Measurements from ENCODE around the gene GAB3.
A peak's percentile ranks its signal among the peaks of the same experiment; 100 is the strongest.

GAB3 gene

DNA sequence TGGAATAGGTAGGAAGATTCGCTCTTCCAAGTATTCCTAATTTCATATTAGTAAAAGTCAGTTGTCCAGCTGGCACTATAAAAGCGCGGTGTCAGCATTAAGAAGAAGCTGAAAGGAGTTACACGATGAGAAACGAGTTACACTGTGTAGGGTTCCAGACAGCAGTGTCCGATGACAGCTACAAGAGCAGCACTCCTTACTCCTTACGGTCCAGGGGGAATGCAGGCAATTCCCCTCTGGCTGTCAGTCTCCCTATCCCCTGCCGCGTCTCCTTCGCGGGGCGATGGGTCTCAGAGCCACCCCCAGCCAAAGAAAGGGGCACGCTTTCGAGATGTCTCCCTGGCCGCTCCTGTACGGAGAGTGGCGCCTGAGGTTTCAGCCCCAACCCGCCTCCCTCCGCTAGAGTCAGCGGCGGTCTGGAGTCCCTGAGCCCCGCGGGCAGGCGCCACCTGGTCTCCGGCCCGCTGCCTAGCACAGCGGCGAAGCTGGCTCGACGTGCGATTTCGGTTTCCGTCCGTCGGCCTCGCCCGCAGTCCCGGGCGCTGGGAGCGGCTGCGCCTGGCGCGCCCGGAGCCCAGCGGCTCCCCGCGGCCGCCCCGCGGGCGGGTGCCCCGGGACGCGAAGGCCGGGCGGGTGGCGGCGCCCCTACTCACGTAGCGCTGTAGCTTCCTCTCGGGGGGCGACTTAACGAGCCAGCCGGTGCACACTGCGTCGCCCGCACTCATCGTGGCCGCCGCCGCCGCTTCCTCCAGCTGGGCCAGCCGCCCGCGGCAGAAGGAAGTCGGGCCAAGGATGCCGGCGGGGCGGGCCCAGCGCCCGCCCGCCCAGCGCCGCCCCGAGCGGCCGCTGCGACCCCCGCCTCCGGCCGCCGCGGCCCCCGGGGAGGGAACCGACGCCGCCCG is at the start of gene GAB3:
GAB3 (minus strand) TSS at position 777 of the 902 bp plus-strand sequence; CDS start at position 725, 52 bp downstream.
- DNase-seq: peak; percentile 39

- DNase-seq: no peak
Observed at GRCh38 chrX:154799556-154800348, 48.9 kb upstream of the GAB3 start.

GRCh38 chrX:154797006-154797405 is 46.1 kb upstream of the GAB3 start:
- no peak for DNase-seq

DNA sequence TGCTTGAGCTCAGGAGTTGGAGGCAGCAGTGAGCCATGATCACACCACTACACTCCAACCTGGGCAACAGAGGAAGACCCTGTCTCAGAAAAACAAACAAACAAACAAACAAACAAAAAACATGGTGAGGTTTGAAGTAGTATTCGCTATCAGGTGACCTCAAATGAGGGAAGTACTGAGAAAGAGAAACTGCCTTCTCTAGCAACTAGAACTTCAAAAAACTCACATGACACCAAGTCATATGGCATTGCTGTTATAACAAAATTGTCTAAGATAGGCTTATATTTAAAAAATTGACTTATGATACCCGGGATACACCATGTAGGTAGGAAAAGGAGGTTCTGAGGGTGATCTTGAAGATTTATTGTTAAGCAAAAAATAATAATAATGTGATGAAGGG is 44.1 kb upstream of the GAB3 start:
- no peak for DNase-seq

DNA sequence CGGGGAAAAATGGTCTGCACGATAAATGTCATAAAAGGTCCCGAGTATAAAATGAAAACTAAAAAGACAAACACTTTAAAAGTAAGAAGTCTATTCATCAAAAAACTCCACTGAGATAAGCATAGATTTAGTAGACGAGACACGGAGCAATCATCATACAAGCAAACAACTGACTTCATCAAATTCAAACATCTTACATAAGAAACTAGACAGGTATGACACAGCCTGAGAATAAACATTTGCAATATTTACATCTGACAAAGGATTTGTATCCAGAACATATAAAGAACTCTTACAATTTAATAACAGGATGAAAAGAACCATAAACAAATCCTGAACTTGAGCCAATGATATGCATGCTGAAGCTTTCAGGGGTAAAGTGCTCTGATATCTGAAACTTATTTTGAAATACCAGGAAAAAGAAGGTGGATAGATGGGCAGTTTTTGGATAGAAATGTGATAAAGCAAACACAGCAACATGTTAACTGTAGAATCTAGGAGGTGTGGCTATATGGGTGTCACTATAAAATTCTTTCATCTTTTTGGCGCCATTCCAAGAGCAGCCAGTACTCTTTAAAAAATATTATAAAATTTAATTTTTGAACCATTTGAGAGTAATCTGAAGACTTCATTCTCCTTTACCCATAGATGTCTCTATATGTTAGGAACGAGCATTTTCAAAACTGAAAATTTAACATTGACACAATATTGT is 42.4 kb upstream of the GAB3 start:
- DNase-seq: no peak

GRCh38 chrX:154791939-154792338 is 41.1 kb upstream of the GAB3 start:
- no peak for DNase-seq

GRCh38 chrX:154791467-154791866 is 40.6 kb upstream of the GAB3 start:
- no peak for DNase-seq

- DNase-seq: no peak
Observed at GRCh38 chrX:154785716-154786115, 34.8 kb upstream of the GAB3 start.

DNA sequence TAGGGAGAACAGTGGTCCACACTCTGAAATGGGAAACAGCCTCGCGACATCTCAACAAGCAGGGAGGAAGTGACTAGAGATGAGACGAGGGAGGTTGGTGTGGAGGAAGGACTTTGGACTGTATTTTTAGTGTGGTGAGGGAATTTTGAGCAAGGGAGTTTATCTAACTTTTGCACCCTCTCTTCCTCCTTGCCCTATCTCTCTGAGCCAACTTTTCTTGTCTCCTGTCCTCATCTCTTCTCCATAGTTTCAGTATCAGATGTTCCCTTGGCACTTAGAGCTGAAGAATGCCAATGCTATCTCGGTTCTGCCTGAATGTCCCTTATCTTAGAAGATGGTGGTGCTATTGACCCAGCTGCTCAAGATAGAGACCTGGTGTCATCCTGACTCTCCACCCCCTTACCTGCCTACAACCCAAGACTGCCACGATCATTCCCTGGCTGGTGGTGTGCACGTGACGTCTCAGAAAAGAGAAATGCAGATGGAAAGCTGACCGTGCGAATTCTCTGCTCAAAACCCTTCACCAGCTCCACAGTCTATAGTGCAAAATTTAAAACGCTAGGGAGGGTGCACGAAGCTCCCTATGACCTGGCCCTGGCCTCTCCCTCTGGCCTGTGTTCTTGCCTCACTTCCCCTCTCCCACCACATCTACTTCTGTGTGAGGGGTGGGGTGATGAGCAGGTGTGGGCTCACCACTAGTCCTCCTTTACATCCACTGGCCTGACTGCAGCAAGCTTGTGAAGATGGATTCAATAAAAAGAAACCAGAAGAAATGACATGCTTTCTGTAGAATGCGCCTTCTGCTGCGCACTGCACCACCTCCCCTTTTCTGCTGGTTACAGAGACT is 33.5 kb upstream of the GAB3 start:
- no peak for DNase-seq

DNA sequence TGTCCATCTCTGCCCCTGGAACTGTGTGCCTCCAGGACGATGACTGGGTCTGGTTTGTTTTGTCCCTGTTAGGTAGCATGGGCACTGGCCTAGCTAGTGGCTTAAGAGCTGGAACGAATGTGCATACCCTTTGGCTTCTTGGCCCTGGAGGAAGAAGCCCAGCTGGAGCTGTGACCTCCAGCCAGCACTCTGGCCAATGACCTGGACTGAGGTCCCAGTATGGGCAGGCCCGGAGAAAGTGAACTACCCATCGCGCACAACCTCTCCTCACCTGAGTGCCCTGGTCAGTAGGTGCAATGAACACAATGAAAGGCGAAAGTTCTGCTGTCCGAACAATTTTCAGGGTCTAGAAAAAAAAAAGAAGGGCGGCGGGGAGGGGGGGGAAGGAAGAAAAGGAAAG is 30.1 kb upstream of the GAB3 start:
- no peak for DNase-seq

DNA sequence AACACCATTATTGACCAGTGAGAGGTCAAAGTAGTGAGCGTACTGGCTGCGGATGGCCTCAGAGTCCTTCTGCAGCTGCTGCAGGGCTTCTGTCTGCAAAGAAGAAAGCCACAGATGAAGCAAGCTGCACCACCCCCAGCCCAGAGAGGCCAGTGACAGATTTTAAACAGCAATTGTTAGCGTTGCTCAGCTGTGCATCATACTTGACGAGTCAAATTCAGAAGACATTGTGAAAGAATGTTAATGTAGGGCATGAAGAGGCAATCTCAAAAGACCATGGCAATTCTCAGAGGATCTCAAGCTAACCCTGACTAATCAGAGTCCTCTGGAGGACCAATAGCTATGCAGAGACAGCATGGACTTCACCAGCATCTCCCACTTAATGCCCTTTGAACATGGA is 28.4 kb upstream of the GAB3 start:
- DNase-seq: no peak

- no peak for DNase-seq
Observed at GRCh38 chrX:154776753-154777152, 25.9 kb upstream of the GAB3 start.

DNA sequence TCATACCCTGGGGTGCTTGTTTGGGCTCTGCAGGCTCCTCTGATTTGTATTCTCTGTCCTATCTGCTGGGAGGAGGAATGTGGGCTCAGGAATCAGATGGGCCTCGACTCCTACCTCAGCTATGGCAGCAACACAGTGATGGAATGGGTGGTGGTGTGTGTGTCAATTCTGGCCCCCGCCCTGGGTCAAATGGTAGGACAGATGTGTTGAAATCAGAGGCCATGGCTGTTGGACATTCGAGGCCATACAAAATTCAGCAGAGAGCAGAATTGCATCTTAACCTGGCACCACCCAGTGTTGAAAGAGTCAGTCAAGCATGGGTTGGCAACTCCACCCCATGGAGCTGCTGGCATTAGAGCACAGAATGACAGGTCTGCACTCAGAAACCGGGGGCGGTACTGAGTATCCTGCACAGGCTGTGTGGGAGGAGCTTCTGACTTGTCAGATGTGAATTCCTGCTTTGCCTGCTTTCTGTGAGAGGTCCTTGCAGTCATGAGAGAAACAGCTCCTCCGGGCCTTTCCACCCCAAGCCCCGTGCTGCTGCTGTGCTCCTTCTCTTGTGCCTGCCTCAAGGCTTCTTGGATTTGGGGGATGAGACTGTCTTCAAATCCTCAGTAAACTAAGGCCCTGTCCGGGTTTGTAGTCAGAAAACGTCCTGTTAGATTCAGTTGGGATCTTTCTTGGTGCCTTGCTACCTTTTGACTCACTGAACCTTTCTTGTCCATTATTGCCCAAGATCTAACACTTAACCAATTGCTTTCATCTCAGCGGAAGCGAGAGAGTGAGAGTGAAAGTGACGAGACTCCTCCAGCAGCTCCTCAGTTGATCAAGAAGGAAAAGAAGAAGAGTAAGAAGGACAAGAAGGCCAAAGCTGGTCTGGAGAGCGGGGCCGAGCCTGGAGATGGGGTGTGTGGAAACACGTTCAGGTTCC is 24.8 kb upstream of the GAB3 start:
- peak; percentile 29 for DNase-seq

DNA sequence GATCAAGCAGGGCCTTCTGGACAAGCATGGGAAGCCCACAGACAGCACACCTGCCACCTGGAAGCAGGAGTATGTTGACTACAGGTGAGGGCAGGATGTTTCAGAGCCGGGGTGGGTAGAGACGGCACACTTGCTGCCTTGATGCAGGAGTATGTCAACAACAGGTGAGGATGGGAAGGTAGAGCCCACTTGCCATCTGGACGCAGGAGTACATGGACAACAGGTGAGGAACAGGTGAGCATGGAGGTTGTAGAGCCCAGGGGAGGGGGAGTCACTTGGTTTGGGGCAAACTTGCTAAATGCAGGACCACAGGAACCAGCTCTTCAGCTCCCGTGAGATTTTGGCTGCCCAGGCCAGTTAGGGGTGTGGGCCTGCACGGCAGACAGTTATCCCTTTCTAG is 23.7 kb upstream of the GAB3 start:
- DNase-seq: no peak

DNA sequence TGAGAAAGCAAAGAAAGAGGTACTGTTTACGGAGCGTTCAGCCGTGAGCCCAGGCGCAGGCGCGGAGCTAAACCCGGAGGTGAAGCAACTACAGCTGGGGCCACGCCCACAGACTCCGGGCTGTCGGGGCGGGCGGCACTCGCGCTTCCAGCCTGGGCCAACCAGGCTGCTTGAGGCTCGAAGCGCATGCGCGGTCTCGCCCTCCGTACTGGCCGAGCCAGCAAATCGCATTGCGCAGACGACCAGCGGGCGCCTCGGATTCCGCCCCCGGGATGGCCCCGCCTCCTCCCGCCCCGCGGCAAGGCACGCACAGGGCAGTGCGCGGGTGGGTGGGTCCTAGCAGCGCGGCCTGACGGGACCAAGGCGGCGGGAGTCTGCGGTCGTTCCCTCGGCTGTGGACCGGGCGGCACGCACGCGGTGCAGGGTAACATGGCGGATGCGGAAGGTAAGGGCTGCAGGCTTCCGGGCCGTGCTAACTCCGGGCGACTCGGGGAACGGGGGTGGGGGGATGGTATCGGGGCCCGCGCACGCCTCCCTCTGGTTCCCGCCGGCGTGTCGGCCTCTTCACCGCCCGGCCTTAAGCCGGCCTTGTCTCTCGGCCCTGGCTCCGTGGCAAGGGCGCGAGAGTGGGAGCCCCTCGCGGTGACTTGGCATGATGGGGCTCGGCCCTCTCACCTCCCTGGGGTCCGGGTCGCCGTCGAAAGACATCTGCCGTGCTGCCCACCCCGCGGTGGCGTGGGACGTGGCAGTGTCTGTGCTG is 11.8 kb upstream of the GAB3 start, which contains the start of gene DKC1:
DKC1 (plus strand) TSS at position 328 of the 760 bp plus-strand sequence; CDS start at position 430, 102 bp downstream.
- DNase-seq: peak; percentile 94

- DNase-seq: no peak
Observed at GRCh38 chrX:154761977-154762536, 11.2 kb upstream of the GAB3 start.

DNA sequence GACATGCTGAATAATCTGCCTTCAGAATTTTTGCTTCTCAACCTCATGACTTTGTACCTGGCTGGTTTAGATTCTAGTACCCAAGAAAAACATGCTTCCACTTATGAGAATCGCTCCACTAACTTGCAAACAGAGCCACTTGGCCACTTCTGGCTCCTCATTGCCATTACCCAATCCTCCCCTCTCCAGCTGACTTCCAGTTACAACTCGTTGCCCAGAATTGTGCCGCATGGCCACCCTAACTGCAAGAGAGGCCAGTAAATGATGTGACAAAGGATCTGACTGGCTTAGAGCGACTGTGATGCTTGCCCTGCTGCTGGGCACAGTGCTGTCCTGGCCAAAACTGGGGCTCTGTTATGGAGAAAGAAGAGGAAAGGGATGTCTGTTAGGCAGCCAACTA is 7.8 kb upstream of the GAB3 start:
- DNase-seq: no peak

GRCh38 chrX:154751669-154752271 is 893 bp upstream of the GAB3 start:
- no peak for DNase-seq

DNA sequence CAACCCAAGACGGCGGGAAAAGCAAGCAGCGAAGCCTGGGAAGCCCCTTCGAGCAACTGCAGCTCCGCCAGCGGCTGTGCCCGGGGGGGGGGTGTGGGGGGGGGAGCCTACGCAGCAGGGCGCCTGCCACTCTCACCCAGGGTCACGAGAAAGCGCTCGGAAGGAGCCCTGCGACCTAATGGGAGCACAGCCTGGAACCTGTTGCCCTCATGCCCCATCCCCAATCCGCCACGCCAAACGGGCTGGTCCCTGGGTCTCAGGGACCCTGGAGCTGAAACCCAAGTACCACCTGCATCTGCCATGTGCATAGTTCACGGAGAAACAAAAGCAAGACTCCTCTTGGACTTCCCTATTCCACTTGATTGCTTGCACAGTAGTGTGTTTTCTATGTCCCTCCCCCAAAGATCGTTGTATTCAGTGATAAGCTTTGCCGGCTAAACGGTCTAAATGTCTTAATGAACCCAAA is 359 bp upstream of the GAB3 start:
- peak; percentile 18 for DNase-seq

All from stimulated activated CD4-positive, alpha-beta T cell treated with anti-CD3 and anti-CD28 coated beads, Interleukin-4, amount 100 ng/mL, for 1 hour (primary cell).